Measurements from ENCODE around the gene AFP. TPM values are rescaled to one million over a fixed set of nuclear protein-coding genes. Genes with fewer than 3 reads are reported as not detected.
A peak's percentile ranks its signal among the peaks of the same experiment; 100 is the strongest.

Gene AFP
- total and polyA plus RNA-seq, 2 experiments from 2014 or later, result 15,250 to 23,697 TPM

DNA sequence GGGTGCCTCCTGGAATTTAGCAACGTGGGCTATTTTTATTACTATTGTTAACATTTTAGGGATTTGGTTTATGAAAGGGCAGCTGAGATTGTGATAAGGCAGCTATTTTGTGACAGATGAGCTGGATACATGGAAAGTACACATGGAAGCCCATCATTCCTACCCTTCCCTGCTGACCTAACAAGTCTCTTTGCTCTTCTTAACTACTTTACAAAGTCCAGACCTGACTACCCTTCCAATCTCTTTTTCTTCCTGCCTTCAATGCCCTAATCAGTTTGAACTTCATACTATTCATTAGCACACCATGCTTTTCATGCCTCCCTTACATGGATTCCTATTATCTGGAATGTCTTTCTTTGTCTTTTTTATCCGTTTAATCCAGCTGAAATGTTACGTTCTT is 9.4 kb upstream of the AFP start:
- Histone ChIP-seq H3K27ac (no peak overlapping the region), H4K20me1 (ENCODE audit: insufficient read depth, poor library complexity, severe bottlenecking) (no peaks in the 10 kb centered on the region), H3K4me1 (ENCODE audit: insufficient read depth) (peaks cover 5% of the 10 kb centered on the region), H3K4me2 (no peak overlapping the region), H3K36me3 (replicated peaks; ENCODE audit: insufficient read depth, low read depth) (no peaks in the 10 kb centered on the region), H3K27me3 (no peaks in the 10 kb centered on the region), H2AFZ (no peak overlapping the region), H3K4me3 (no peak overlapping the region), H3K9me3 (ENCODE audit: low read depth) (no peaks in the 10 kb centered on the region), H3K79me2 (no peaks in the 10 kb centered on the region), H3K9me2 (replicated peaks; ENCODE audit: insufficient read depth) (no peaks in the 10 kb centered on the region)
- no peak for TF ChIP-seq EZH2phosphoT487 (IDR thresholded peaks at IDR 0.05; ENCODE audit: low read depth, severe bottlenecking, unreplicated experiment)
- TF ChIP-seq EZH2 (IDR thresholded peaks at IDR 0.05; ENCODE audit: borderline replicate concordance), result no peak
- TF ChIP-seq CTCF (IDR thresholded peaks at IDR 0.05; ENCODE audit: poor library complexity), result no peak
- 69% methylated on average over 3 of the region's 3 CpGs for WGBS (ENCODE audit: low lambda C conversion rate, missing lambda C conversion rate)
- DNase-seq (ENCODE audit: low spot score), result no peak

DNA sequence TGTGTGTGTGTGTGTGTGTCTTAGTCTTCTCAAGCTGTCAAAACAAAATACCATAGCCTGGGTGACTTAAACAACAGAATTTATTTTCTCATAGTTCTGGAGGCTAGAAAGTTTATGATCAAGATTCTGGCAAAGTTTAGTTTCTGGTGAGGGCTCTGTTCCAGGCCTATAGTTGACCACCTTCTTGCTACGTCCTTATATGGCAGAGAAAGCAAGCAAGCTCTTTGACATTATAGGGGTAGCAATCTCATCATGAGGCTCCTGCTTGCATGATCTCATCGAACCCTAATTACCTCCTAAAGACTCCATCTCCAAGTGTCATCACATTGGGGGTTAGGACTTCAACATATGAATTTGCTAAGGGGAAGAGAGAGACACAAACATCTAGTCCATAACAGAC is 6.9 kb upstream of the AFP start:
- H3K27me3 ChIP-seq, result no peaks in the 10 kb centered on the region
- no peak overlapping the region for H3K27ac ChIP-seq
- TF ChIP-seq EZH2 (IDR thresholded peaks at IDR 0.05; ENCODE audit: borderline replicate concordance), result no peak
- no peak for TF ChIP-seq EZH2phosphoT487 (IDR thresholded peaks at IDR 0.05; ENCODE audit: low read depth, severe bottlenecking, unreplicated experiment)
- TF ChIP-seq CTCF (IDR thresholded peaks at IDR 0.05; ENCODE audit: poor library complexity), result no peak
- DNase-seq (ENCODE audit: low spot score), result no peak
- H3K36me3 ChIP-seq (replicated peaks; ENCODE audit: insufficient read depth, low read depth), result no peaks in the 10 kb centered on the region
- no peak overlapping the region for H3K4me3 ChIP-seq
- no peaks in the 10 kb centered on the region for H4K20me1 ChIP-seq (ENCODE audit: insufficient read depth, poor library complexity, severe bottlenecking)
- H3K9me3 ChIP-seq (ENCODE audit: low read depth), result no peaks in the 10 kb centered on the region
- H3K4me2 ChIP-seq, result no peak overlapping the region
- peaks cover 18% of the 10 kb centered on the region for H3K4me1 ChIP-seq (ENCODE audit: insufficient read depth)
- H3K9me2 ChIP-seq (replicated peaks; ENCODE audit: insufficient read depth), result no peaks in the 10 kb centered on the region
- no peaks in the 10 kb centered on the region for H3K79me2 ChIP-seq
- no peak overlapping the region for H2AFZ ChIP-seq
- WGBS (ENCODE audit: low lambda C conversion rate, missing lambda C conversion rate), result 98% methylated on average over 2 of the region's 2 CpGs

- TF ChIP-seq EZH2 (IDR thresholded peaks at IDR 0.05; ENCODE audit: borderline replicate concordance) (no peak), CTCF (IDR thresholded peaks at IDR 0.05; ENCODE audit: poor library complexity) (no peak), EZH2phosphoT487 (IDR thresholded peaks at IDR 0.05; ENCODE audit: low read depth, severe bottlenecking, unreplicated experiment) (no peak)
- H4K20me1 ChIP-seq (ENCODE audit: insufficient read depth, poor library complexity, severe bottlenecking), result no peaks in the 10 kb centered on the region
- no peak overlapping the region for H2AFZ ChIP-seq
- peaks cover 18% of the 10 kb centered on the region for H3K4me1 ChIP-seq (ENCODE audit: insufficient read depth)
- no peak overlapping the region for H3K4me3 ChIP-seq
- H3K36me3 ChIP-seq (replicated peaks; ENCODE audit: insufficient read depth, low read depth), result no peaks in the 10 kb centered on the region
- no peaks in the 10 kb centered on the region for H3K27me3 ChIP-seq
- WGBS (ENCODE audit: low lambda C conversion rate, missing lambda C conversion rate), result 57% methylated on average over 2 of the region's 2 CpGs
- no peaks in the 10 kb centered on the region for H3K79me2 ChIP-seq
- no peak overlapping the region for H3K4me2 ChIP-seq
- peak overlapping the region; percentile 55 for H3K27ac ChIP-seq
- no peaks in the 10 kb centered on the region for H3K9me3 ChIP-seq (ENCODE audit: low read depth)
- H3K9me2 ChIP-seq (replicated peaks; ENCODE audit: insufficient read depth), result no peaks in the 10 kb centered on the region
- no peak for DNase-seq (ENCODE audit: low spot score)
Observed at GRCh38 chr4:73429826-73430587, 6.0 kb upstream of the AFP start.
